ENCODE data around the gene CPSF4L. TPM values are rescaled to one million over a fixed set of nuclear protein-coding genes. Genes with fewer than 3 reads are reported as not detected.

Gene CPSF4L
- total and polyA plus RNA-seq, 12 donors: not detected

GRCh38 chr17:73278465-73279453, 17.1 kb upstream of the CPSF4L start:
- peak; percentile 77 to 93 (median 87) for DNase-seq
- intact Hi-C loops (cut with DNase I): no loop called here

DNA sequence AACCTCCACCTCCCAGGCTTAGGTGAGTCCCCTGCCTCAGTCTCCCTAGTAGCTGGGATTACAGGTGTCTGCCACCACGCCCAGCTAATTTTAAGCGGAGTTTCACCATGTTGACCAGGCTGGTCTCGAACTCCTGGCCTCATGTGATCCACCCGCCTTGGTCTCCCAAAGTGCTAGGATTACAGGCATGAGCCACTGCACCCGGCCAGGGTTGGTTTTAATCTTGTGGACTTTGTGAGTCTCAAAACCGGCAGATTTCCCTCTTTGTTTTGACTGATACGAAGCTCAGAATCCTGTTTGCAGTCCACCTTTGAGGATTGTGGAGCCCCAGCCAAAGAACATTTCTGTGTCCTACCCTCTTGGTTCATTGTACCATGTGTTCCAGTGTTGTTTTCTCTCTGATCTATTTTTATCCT, 16.4 kb upstream of the CPSF4L start:
- peak in 3 of 7 donors; percentile 42 to 59 (median 53) for DNase-seq
- TF ChIP-seq POLR2A (IDR thresholded peaks at IDR 0.05): no peak
- TF ChIP-seq CTCF (IDR thresholded peaks at IDR 0.05): no peak
- Histone ChIP-seq H3K4me1 (replicated peaks in 1 of 2) (peaks cover 24 to 31% of the 10 kb centered on the region in 2 donors), H3K27ac (peak overlapping the region; percentile 2 to 89 (median 79)), H3K9me3 (replicated peaks in 1 of 3) (no peaks in the 10 kb centered on the region), H3K36me3 (replicated peaks in 1 of 2) (no peaks in the 10 kb centered on the region), H3K4me3 (no peak overlapping the region), H3K27me3 (no peaks in the 10 kb centered on the region)
- intact Hi-C loops (cut with DNase I): no loop called here
- WGBS, 4 donors: 45 to 50% (median 49%) methylated on average over 7 of the region's 7 CpGs

More at GRCh38 chr17:73278465-73279453, 17.1 kb upstream of the CPSF4L start:
- Histone ChIP-seq H3K4me3 (peak overlapping the region in 1 of 4 donors; percentile 8), H3K27me3 (no peaks in the 10 kb centered on the region), H3K4me1 (replicated peaks in 1 of 2) (peaks cover 24 to 38% of the 10 kb centered on the region in 2 donors), H3K36me3 (replicated peaks in 1 of 2) (peaks cover 0 to 3% of the 10 kb centered on the region in 2 donors), H3K9me3 (replicated peaks in 1 of 3) (no peaks in the 10 kb centered on the region), H3K27ac (peak overlapping the region; percentile 42 to 89 (median 79))
- 19 to 33% (median 29%) methylated on average over 4 to 14 of the region's 14 CpGs for WGBS, 4 donors
- no peak for TF ChIP-seq CTCF (IDR thresholded peaks at IDR 0.05)
- TF ChIP-seq POLR2A (IDR thresholded peaks at IDR 0.05): peak in 1 of 2 donors; percentile 64

DNA sequence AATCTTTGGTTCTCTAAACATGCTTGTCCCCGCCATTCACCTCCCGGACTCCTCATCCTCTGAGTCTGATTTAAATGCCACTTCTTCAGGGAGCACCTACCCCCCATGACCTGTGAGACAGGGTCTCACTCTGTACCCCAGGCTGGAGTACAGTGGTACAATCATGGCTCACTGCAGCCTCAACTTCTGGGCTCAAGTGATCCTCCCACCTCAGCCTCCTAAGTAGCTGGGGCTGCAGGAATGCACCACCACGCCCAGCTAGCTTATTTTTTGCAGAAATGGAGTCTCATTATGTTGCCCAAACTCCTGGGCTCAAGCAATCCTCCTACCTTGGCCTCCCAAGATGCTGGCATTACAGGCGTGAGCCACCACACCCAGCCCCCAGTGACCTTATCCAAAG, 12.8 kb upstream of the CPSF4L start:
- H3K27ac ChIP-seq: no peak overlapping the region
- H3K4me1 ChIP-seq (replicated peaks in 1 of 2): peaks cover 19 to 22% of the 10 kb centered on the region in 2 donors
- DNase-seq: no peak
- no peaks in the 10 kb centered on the region for H3K36me3 ChIP-seq (replicated peaks in 1 of 2)
- no peaks in the 10 kb centered on the region for H3K9me3 ChIP-seq (replicated peaks in 1 of 3)
- no peak overlapping the region for H3K4me3 ChIP-seq
- H3K27me3 ChIP-seq: no peaks in the 10 kb centered on the region
- TF ChIP-seq CTCF (IDR thresholded peaks at IDR 0.05) (no peak), POLR2A (IDR thresholded peaks at IDR 0.05) (no peak)
- WGBS, 4 donors: 93 to 100% (median 97%) methylated on average over 4 of the region's 4 CpGs
- intact Hi-C loops (cut with DNase I): no loop called here

- Histone ChIP-seq H3K27me3 (no peaks in the 10 kb centered on the region), H3K4me1 (replicated peaks in 1 of 2) (peaks cover 3 to 5% of the 10 kb centered on the region in 2 donors), H3K27ac (no peak overlapping the region), H3K36me3 (replicated peaks in 1 of 2) (no peaks in the 10 kb centered on the region), H3K9me3 (replicated peaks in 1 of 3) (no peaks in the 10 kb centered on the region), H3K4me3 (no peak overlapping the region)
- WGBS, 4 donors: 52 to 68% (median 65%) methylated on average over 6 to 8 of the region's 8 CpGs
- intact Hi-C loops (cut with DNase I): no loop called here
- TF ChIP-seq CTCF (IDR thresholded peaks at IDR 0.05) (no peak), POLR2A (IDR thresholded peaks at IDR 0.05) (no peak)
- no peak for DNase-seq
These were observed 11.2 kb upstream of the CPSF4L start for GRCh38 chr17:73272906-73273218.

All from adrenal gland (tissue), 12 donors.